ENCODE measurements around the gene U2SURP. TPM values are rescaled to one million over a fixed set of nuclear protein-coding genes. Genes with fewer than 3 reads are reported as not detected.

Gene U2SURP
- total RNA-seq, 1 experiment from 2014 or later: 125 TPM

DNA sequence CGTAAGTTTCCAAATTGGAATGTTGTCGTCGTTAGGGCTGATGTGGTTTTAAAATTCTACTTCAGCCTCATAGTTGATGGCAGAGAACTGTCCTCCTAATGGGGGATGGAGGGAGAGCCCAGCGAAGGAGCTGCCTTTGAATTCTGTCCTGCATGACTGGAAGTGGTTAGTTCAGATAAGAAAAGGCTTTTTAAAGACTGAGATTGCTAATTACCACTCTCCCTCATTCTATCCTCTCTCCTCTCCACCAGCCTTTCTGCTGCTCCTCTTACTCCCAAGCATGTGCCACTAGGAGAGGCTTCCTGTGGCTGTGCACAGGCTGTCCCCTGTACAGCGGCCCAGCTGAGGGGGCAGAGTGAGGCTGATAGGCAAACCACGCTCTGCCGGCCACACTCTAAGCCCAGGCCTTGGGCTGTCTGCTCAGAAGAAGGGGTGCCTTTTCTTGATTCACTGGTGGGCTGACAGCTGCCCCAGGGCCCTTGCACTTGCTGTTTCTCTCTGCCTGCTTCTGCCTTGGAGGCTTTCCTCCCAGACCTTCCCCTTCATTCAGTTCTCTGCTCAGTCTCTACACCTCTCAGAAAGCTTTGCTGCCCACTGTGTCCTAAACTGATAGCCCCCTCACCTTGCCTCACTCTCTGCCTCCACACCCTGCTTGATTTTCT lies 29.1 kb upstream of the U2SURP start:
- Mint-ChIP-seq H3K4me3 (ENCODE audit: unreplicated experiment) (no peak overlapping the region), H3K36me3 (ENCODE audit: insufficient read depth, unreplicated experiment) (no peaks in the 10 kb centered on the region), H3K27ac (ENCODE audit: unreplicated experiment) (no peak overlapping the region), H3K4me1 (ENCODE audit: low read depth, unreplicated experiment) (no peaks in the 10 kb centered on the region), H3K9me3 (ENCODE audit: unreplicated experiment) (no peaks in the 10 kb centered on the region), H3K27me3 (ENCODE audit: insufficient read depth, unreplicated experiment) (peaks cover 23% of the 10 kb centered on the region)
- Histone ChIP-seq H3K27me3 (replicated peaks; ENCODE audit: control insufficient read depth, insufficient read depth, low read length) (no peaks in the 10 kb centered on the region), H3K9me3 (no peaks in the 10 kb centered on the region), H3K4me3 (ENCODE audit: low read depth, low read length) (no peak overlapping the region), H3K36me3 (ENCODE audit: control insufficient read depth, insufficient read depth, low read length) (no peaks in the 10 kb centered on the region), H3K4me1 (no peaks in the 10 kb centered on the region)
- no TSS peak for BruUV-seq (replicated peaks)
- intact Hi-C loops (cut with micrococcal nuclease; ENCODE audit: unreplicated experiment): no loop called here
- CTCF ChIA-PET: interaction anchor here (0.6 kb wide), 1 partner anchor 8 kb away, joined by 3 read pairs; no protein-coding TSS in a partner anchor
- TF ChIP-seq, protein P1, sequence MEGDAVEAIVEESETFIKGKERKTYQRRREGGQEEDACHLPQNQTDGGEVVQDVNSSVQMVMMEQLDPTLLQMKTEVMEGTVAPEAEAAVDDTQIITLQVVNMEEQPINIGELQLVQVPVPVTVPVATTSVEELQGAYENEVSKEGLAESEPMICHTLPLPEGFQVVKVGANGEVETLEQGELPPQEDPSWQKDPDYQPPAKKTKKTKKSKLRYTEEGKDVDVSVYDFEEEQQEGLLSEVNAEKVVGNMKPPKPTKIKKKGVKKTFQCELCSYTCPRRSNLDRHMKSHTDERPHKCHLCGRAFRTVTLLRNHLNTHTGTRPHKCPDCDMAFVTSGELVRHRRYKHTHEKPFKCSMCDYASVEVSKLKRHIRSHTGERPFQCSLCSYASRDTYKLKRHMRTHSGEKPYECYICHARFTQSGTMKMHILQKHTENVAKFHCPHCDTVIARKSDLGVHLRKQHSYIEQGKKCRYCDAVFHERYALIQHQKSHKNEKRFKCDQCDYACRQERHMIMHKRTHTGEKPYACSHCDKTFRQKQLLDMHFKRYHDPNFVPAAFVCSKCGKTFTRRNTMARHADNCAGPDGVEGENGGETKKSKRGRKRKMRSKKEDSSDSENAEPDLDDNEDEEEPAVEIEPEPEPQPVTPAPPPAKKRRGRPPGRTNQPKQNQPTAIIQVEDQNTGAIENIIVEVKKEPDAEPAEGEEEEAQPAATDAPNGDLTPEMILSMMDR (IDR thresholded peaks at IDR 0.05; ENCODE audit: insufficient read depth in 1 of 2, low read depth in 1 of 2, low read length in 1 of 2, severe bottlenecking in 1 of 2, unreplicated experiment in 1 of 2): no peak
- no peak for DNase-seq
- POLR2A ChIA-PET: no interaction called here

DNA sequence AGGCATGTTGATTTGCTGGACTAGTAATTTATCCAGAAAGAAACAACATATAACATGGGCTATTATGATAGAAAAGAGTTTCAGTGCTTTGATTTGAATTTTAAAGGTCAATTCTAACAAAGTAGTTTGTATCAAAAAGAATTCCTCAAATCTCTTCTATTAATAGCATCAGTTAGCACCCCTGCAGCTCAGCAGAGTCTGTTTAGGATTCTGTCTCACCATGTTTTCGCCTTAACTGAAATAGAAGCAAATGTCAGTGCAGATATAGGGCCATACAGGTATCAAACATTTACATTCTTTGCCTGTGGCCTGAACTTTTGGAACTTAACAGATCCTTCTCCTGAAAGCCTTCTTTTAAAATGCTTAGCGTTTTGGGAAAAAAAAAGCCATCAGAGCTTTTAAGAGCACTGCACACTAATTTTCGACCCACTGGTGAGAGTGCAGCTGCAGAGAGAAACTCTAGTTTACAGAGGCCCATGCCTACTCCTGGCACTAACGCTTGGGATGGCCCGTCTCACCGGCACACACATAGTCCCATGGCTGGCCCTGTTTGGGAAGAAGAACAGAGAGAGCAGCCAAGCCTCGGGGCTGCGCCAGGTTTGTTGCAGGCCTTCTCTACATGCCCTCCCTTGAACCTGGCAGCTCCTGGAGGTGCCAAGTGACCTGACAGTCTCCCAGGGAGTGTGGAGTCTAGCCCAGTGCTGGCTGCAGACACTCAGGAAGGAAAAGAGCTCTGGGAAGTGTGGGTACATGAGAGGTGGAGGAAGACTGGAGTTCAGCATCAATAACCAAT lies 28.0 kb upstream of the U2SURP start:
- Mint-ChIP-seq H3K36me3 (ENCODE audit: insufficient read depth, unreplicated experiment) (no peaks in the 10 kb centered on the region), H3K9me3 (ENCODE audit: unreplicated experiment) (no peaks in the 10 kb centered on the region), H3K27me3 (ENCODE audit: insufficient read depth, unreplicated experiment) (peaks cover 23% of the 10 kb centered on the region), H3K27ac (ENCODE audit: unreplicated experiment) (no peak overlapping the region), H3K4me3 (ENCODE audit: unreplicated experiment) (no peak overlapping the region), H3K4me1 (ENCODE audit: low read depth, unreplicated experiment) (no peaks in the 10 kb centered on the region)
- DNase-seq: no peak
- ChIA-PET CTCF (no interaction called here), POLR2A (no interaction called here)
- no peaks in the 10 kb centered on the region for H3K36me3 ChIP-seq (ENCODE audit: control insufficient read depth, insufficient read depth, low read length)
- no peak overlapping the region for H3K4me3 ChIP-seq (ENCODE audit: low read depth, low read length)
- no peaks in the 10 kb centered on the region for H3K27me3 ChIP-seq (replicated peaks; ENCODE audit: control insufficient read depth, insufficient read depth, low read length)
- no peaks in the 10 kb centered on the region for H3K4me1 ChIP-seq
- intact Hi-C loops (cut with micrococcal nuclease; ENCODE audit: unreplicated experiment): no loop called here
- BruUV-seq (replicated peaks): no TSS peak
- H3K9me3 ChIP-seq: no peaks in the 10 kb centered on the region
- TF ChIP-seq, protein P1 (IDR thresholded peaks at IDR 0.05; ENCODE audit: insufficient read depth in 1 of 2, low read depth in 1 of 2, low read length in 1 of 2, severe bottlenecking in 1 of 2, unreplicated experiment in 1 of 2): no peak

DNA sequence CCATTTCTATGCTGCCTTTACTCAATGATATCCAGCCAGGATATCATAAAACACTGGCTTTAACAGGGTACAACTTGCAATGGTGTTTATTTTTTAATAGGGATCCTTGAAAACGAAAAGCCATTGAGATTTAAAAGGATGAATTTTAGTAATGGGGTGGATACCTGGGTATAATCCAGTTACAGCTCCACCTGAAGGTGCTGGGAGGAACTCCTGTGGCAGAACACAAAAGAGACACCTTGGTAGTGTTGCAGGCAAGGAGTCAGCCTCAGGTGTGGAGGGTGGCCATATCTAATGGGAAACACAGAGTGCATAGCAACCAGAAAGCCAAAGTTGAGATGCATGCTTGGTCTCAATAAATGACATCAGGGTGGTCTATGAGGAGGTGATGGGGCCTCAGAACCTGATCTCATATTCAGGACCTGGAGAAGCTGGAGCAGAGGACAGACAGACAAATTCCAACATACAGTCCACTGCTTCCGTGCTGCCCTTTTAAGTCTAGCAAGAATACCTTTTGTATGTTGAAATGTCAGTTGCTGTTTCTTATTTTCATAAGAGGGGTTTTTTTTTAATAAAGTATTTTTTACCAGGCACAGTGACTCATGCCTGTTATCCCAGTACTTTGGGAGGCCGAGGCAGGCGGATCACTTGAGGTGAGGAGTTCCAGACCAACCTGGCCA lies 25.9 kb upstream of the U2SURP start:
- Histone ChIP-seq H3K4me3 (ENCODE audit: low read depth, low read length) (no peak overlapping the region), H3K27me3 (replicated peaks; ENCODE audit: control insufficient read depth, insufficient read depth, low read length) (no peaks in the 10 kb centered on the region), H3K9me3 (no peaks in the 10 kb centered on the region), H3K36me3 (ENCODE audit: control insufficient read depth, insufficient read depth, low read length) (no peaks in the 10 kb centered on the region), H3K4me1 (no peaks in the 10 kb centered on the region)
- peaks cover 20% of the 10 kb centered on the region for H3K27me3 Mint-ChIP-seq (ENCODE audit: insufficient read depth, unreplicated experiment)
- ChIA-PET CTCF (interaction anchor here (0.6 kb wide), 1 partner anchor 92 kb away, joined by 5 read pairs; no protein-coding TSS in a partner anchor), POLR2A (no interaction called here)
- H3K36me3 Mint-ChIP-seq (ENCODE audit: insufficient read depth, unreplicated experiment): no peaks in the 10 kb centered on the region
- no peaks in the 10 kb centered on the region for H3K9me3 Mint-ChIP-seq (ENCODE audit: unreplicated experiment)
- intact Hi-C loops (cut with micrococcal nuclease; ENCODE audit: unreplicated experiment): no loop called here
- no peak for DNase-seq
- no peak overlapping the region for H3K27ac Mint-ChIP-seq (ENCODE audit: unreplicated experiment)
- TF ChIP-seq, protein P1 (IDR thresholded peaks at IDR 0.05; ENCODE audit: insufficient read depth in 1 of 2, low read depth in 1 of 2, low read length in 1 of 2, severe bottlenecking in 1 of 2, unreplicated experiment in 1 of 2): peak in 1 of 2 experiments; percentile 23
- H3K4me3 Mint-ChIP-seq (ENCODE audit: unreplicated experiment): no peak overlapping the region
- BruUV-seq (replicated peaks): no TSS peak
- H3K4me1 Mint-ChIP-seq (ENCODE audit: low read depth, unreplicated experiment): no peaks in the 10 kb centered on the region

All from Caco-2 (cell line).